Measurements from ENCODE around the gene GYS1.
A peak's percentile ranks its signal among the peaks of the same experiment; 100 is the strongest.
"Not testable (repeated sequence)": the region's sequence is repeated elsewhere in the genome, so short reads cannot be mapped to it uniquely, and the experiment has no call there.

The GYS1 gene

GRCh38 chr19:48953141-48953540 is 40.0 kb downstream of the GYS1 start:
- Mint-ChIP-seq H3K4me1 (ENCODE audit: low read depth) (peaks cover 24% of the 10 kb centered on the region), H3K9me3 (ENCODE audit: low read depth) (no peaks in the 10 kb centered on the region), H3K27ac (no peak overlapping the region), H3K4me3 (peak overlapping the region; percentile 5), H3K27me3 (no peaks in the 10 kb centered on the region), H3K36me3 (peaks cover 3% of the 10 kb centered on the region)

GRCh38 chr19:48950830-48951519 is 42.1 kb downstream of the GYS1 start:
- Mint-ChIP-seq H3K4me3 (no peak overlapping the region), H3K36me3 (no peaks in the 10 kb centered on the region), H3K27ac (no peak overlapping the region), H3K4me1 (ENCODE audit: low read depth) (peaks cover 10% of the 10 kb centered on the region), H3K27me3 (no peaks in the 10 kb centered on the region), H3K9me3 (ENCODE audit: low read depth) (no peaks in the 10 kb centered on the region)

- Mint-ChIP-seq H3K27ac (no peak overlapping the region), H3K9me3 (ENCODE audit: low read depth) (no peaks in the 10 kb centered on the region), H3K27me3 (no peaks in the 10 kb centered on the region), H3K36me3 (no peaks in the 10 kb centered on the region), H3K4me3 (no peak overlapping the region), H3K4me1 (ENCODE audit: low read depth) (peaks cover 3% of the 10 kb centered on the region)
Measured at GRCh38 chr19:48950159-48950558, 43.0 kb downstream of the GYS1 start.

- H3K4me3 Mint-ChIP-seq: no peak overlapping the region
- H3K27me3 Mint-ChIP-seq: no peaks in the 10 kb centered on the region
- H3K4me1 Mint-ChIP-seq (ENCODE audit: low read depth): no peaks in the 10 kb centered on the region
- no peak overlapping the region for H3K27ac Mint-ChIP-seq
- H3K36me3 Mint-ChIP-seq: no peaks in the 10 kb centered on the region
- no peaks in the 10 kb centered on the region for H3K9me3 Mint-ChIP-seq (ENCODE audit: low read depth)
Measured at GRCh38 chr19:48947258-48947542, 45.9 kb downstream of the GYS1 start.

- Mint-ChIP-seq H3K36me3 (no peaks in the 10 kb centered on the region), H3K4me3 (no peak overlapping the region)
Measured at GRCh38 chr19:48946463-48947257, 46.4 kb downstream of the GYS1 start.

GRCh38 chr19:48945817-48946216 is 47.3 kb downstream of the GYS1 start:
- Mint-ChIP-seq H3K4me1 (ENCODE audit: low read depth) (no peaks in the 10 kb centered on the region), H3K4me3 (no peak overlapping the region), H3K27ac (no peak overlapping the region), H3K36me3 (peaks cover 6% of the 10 kb centered on the region), H3K27me3 (no peaks in the 10 kb centered on the region), H3K9me3 (ENCODE audit: low read depth) (no peaks in the 10 kb centered on the region)

More at GRCh38 chr19:48946463-48947257, 46.4 kb downstream of the GYS1 start:
- Mint-ChIP-seq H3K27ac (no peak overlapping the region), H3K9me3 (ENCODE audit: low read depth) (no peaks in the 10 kb centered on the region), H3K4me1 (ENCODE audit: low read depth) (no peaks in the 10 kb centered on the region), H3K27me3 (no peaks in the 10 kb centered on the region)

- H3K4me1 Mint-ChIP-seq (ENCODE audit: low read depth): no peaks in the 10 kb centered on the region
- H3K27me3 Mint-ChIP-seq: no peaks in the 10 kb centered on the region
- H3K27ac Mint-ChIP-seq: no peak overlapping the region
- peaks cover 7% of the 10 kb centered on the region for H3K36me3 Mint-ChIP-seq
- H3K4me3 Mint-ChIP-seq: no peak overlapping the region
- H3K9me3 Mint-ChIP-seq (ENCODE audit: low read depth): no peaks in the 10 kb centered on the region
Measured at GRCh38 chr19:48945415-48945814, 47.7 kb downstream of the GYS1 start.

- Mint-ChIP-seq H3K4me3 (no peak overlapping the region), H3K9me3 (ENCODE audit: low read depth) (no peaks in the 10 kb centered on the region), H3K36me3 (peaks cover 10% of the 10 kb centered on the region), H3K4me1 (ENCODE audit: low read depth) (no peaks in the 10 kb centered on the region), H3K27ac (no peak overlapping the region), H3K27me3 (no peaks in the 10 kb centered on the region)
Measured at GRCh38 chr19:48943081-48943480, 50.0 kb downstream of the GYS1 start.

- Mint-ChIP-seq H3K4me1 (ENCODE audit: low read depth) (no peaks in the 10 kb centered on the region), H3K9me3 (ENCODE audit: low read depth) (no peaks in the 10 kb centered on the region), H3K36me3 (peaks cover 10% of the 10 kb centered on the region), H3K27me3 (no peaks in the 10 kb centered on the region), H3K4me3 (no peak overlapping the region), H3K27ac (no peak overlapping the region)
Measured at GRCh38 chr19:48940902-48941301, 52.2 kb downstream of the GYS1 start.

- H3K4me1 Mint-ChIP-seq (ENCODE audit: low read depth): peaks cover 11% of the 10 kb centered on the region
- peaks cover 10% of the 10 kb centered on the region for H3K36me3 Mint-ChIP-seq
- H3K27ac Mint-ChIP-seq: no peak overlapping the region
- H3K9me3 Mint-ChIP-seq (ENCODE audit: low read depth): no peaks in the 10 kb centered on the region
- H3K27me3 Mint-ChIP-seq: no peaks in the 10 kb centered on the region
- H3K4me3 Mint-ChIP-seq: no peak overlapping the region
Measured at GRCh38 chr19:48938256-48938655, 54.9 kb downstream of the GYS1 start.

- Mint-ChIP-seq H3K36me3 (peaks cover 4% of the 10 kb centered on the region), H3K27ac (no peak overlapping the region), H3K4me1 (ENCODE audit: low read depth) (peaks cover 13% of the 10 kb centered on the region), H3K27me3 (no peaks in the 10 kb centered on the region), H3K9me3 (ENCODE audit: low read depth) (no peaks in the 10 kb centered on the region), H3K4me3 (no peak overlapping the region)
Measured at GRCh38 chr19:48935864-48936263, 57.2 kb downstream of the GYS1 start.

- peaks cover 3% of the 10 kb centered on the region for H3K36me3 Mint-ChIP-seq
- H3K27me3 Mint-ChIP-seq: no peaks in the 10 kb centered on the region
- H3K4me3 Mint-ChIP-seq: no peak overlapping the region
- H3K9me3 Mint-ChIP-seq (ENCODE audit: low read depth): no peaks in the 10 kb centered on the region
- peaks cover 13% of the 10 kb centered on the region for H3K4me1 Mint-ChIP-seq (ENCODE audit: low read depth)
- H3K27ac Mint-ChIP-seq: no peak overlapping the region
Measured at GRCh38 chr19:48934837-48935236, 58.3 kb downstream of the GYS1 start.

GRCh38 chr19:48933382-48933932 is 59.7 kb downstream of the GYS1 start, which contains the start of gene DHDH:
Gene DHDH, plus strand, starts transcription at chr19:48933699. Its CDS starts 23 bp downstream, at chr19:48933722.
- H3K4me1 Mint-ChIP-seq (ENCODE audit: low read depth): peaks cover 13% of the 10 kb centered on the region
- no peaks in the 10 kb centered on the region for H3K27me3 Mint-ChIP-seq
- peak within 1 kb of the TSS; percentile 7 for H3K27ac Mint-ChIP-seq
- peak within 1 kb of the TSS; percentile 87 for H3K4me3 Mint-ChIP-seq
- no peaks in the 10 kb centered on the region for H3K9me3 Mint-ChIP-seq (ENCODE audit: low read depth)
- H3K36me3 Mint-ChIP-seq: no peaks in the 10 kb centered on the region

GRCh38 chr19:48928164-48929025 is 64.7 kb downstream of the GYS1 start:
- Mint-ChIP-seq H3K4me1 (ENCODE audit: low read depth) (peaks cover 8% of the 10 kb centered on the region), H3K4me3 (no peak overlapping the region), H3K9me3 (ENCODE audit: low read depth) (no peaks in the 10 kb centered on the region), H3K36me3 (no peaks in the 10 kb centered on the region), H3K27me3 (no peaks in the 10 kb centered on the region), H3K27ac (no peak overlapping the region)

- not testable (repeated sequence) for H3K4me1 Mint-ChIP-seq (ENCODE audit: low read depth); H3K27me3 Mint-ChIP-seq; H3K27ac Mint-ChIP-seq; H3K9me3 Mint-ChIP-seq (ENCODE audit: low read depth); H3K4me3 Mint-ChIP-seq; H3K36me3 Mint-ChIP-seq
Measured at GRCh38 chr19:48927692-48928091, 65.4 kb downstream of the GYS1 start.

Data from activated naive CD8-positive, alpha-beta T cell (primary cell).